Cardiac muscle cell (in vitro differentiated cells and primary cell): ENCODE measurements around the gene SKI. TPM values are rescaled to one million over a fixed set of nuclear protein-coding genes. Genes with fewer than 3 reads are reported as not detected.
A peak's percentile ranks its signal among the peaks of the same experiment; 100 is the strongest.

Source experiments
- DNase-seq, 2 donors: peaks; one replicate each; pipeline versions ENCODE4 v3.0.0 to v3.0.0-alpha.2; 2010 to 2017; ENCODE audit warnings: low read depth in 1 of 2, low spot score in 1 of 2
- H3K27ac ChIP-seq: fragments of 200-600 bp; sonication (generic); 2 replicates; pipeline ENCODE4 v1.5.1; 2016
- H3K27me3 ChIP-seq: fragments of 200-600 bp; sonication (generic); 2 replicates; pipeline ENCODE4 v1.6.0; 2016; ENCODE audit warnings: control low read depth
- H3K36me3 ChIP-seq: fragments of 200-600 bp; sonication (generic); 2 replicates; pipeline ENCODE4 v1.5.1; 2016; ENCODE audit warnings: control low read depth
- H3K4me1 ChIP-seq: fragments of 200-600 bp; sonication (generic); 2 replicates; pipeline ENCODE4 v1.8.1; 2017; ENCODE audit warnings: low read depth, mild to moderate bottlenecking, mixed run types
- H3K4me3 ChIP-seq: fragments of 200-600 bp; sonication (generic); 2 replicates; pipeline ENCODE4 v1.5.1; 2016; ENCODE audit warnings: mild to moderate bottlenecking
- H3K9me3 ChIP-seq: fragments of 200-600 bp; sonication (generic); 2 replicates; pipeline ENCODE4 v1.5.1; 2017; ENCODE audit warnings: low read depth, mild to moderate bottlenecking, control low read depth
- CTCF ChIP-seq: IDR thresholded peaks from 2 replicates; pipeline ENCODE4 v1.5.1; 2012; ENCODE audit warnings: low read depth, mild to moderate bottlenecking, low read length
- polyA plus RNA-seq: library from polyadenylated mRNA; unstranded; fragments of >200 nt; fragmentation: Nextera tagmentation; extraction: Ambion mirVana; gene quantifications from 2 replicates; pipeline ENCODE4 v1.2.1, GENCODE V29; 2016
- total RNA-seq: library from RNA; depleted of rRNA; stranded (reverse); fragments of >200 nt; gene quantifications from 2 replicates; pipeline ENCODE4 v1.2.3, GENCODE V29; 2016

Gene SKI
- total and polyA plus RNA-seq, 2 experiments from 2014 or later = 2.7 to 31.9 TPM

- H3K4me3 ChIP-seq = no peak overlapping the region
- DNase-seq = no peak
- TF ChIP-seq CTCF = no peak
- no peaks in the 10 kb centered on the region for H3K9me3 ChIP-seq
- no peaks in the 10 kb centered on the region for H3K27me3 ChIP-seq
- no peaks in the 10 kb centered on the region for H3K36me3 ChIP-seq
- H3K4me1 ChIP-seq = peaks cover 41% of the 10 kb centered on the region
- no peak overlapping the region for H3K27ac ChIP-seq
Observed at GRCh38 chr1:2268285-2269056, 40.4 kb downstream of the SKI start.

GRCh38 chr1:2269193-2269921, 41.2 kb downstream of the SKI start:
- H3K4me1 ChIP-seq = peaks cover 43% of the 10 kb centered on the region
- H3K36me3 ChIP-seq = no peaks in the 10 kb centered on the region
- peak overlapping the region; percentile 67 for H3K27ac ChIP-seq
- no peak for TF ChIP-seq CTCF
- no peak overlapping the region for H3K4me3 ChIP-seq
- H3K27me3 ChIP-seq = no peaks in the 10 kb centered on the region
- DNase-seq = no peak
- no peaks in the 10 kb centered on the region for H3K9me3 ChIP-seq

- Histone ChIP-seq H3K27ac (peak overlapping the region; percentile 76), H3K27me3 (no peaks in the 10 kb centered on the region), H3K9me3 (no peaks in the 10 kb centered on the region), H3K4me1 (peaks cover 47% of the 10 kb centered on the region), H3K4me3 (no peak overlapping the region), H3K36me3 (no peaks in the 10 kb centered on the region)
- no peak for DNase-seq
- TF ChIP-seq CTCF = no peak
Observed at GRCh38 chr1:2269922-2270259, 41.8 kb downstream of the SKI start.

GRCh38 chr1:2270260-2271100, 42.4 kb downstream of the SKI start:
- H3K36me3 ChIP-seq = no peaks in the 10 kb centered on the region
- TF ChIP-seq CTCF = no peak
- DNase-seq = peak; percentile 33 to 59
- H3K27me3 ChIP-seq = no peaks in the 10 kb centered on the region
- no peaks in the 10 kb centered on the region for H3K9me3 ChIP-seq
- peak overlapping the region; percentile 76 for H3K27ac ChIP-seq
- H3K4me1 ChIP-seq = peaks cover 53% of the 10 kb centered on the region
- H3K4me3 ChIP-seq = no peak overlapping the region

- no peak for DNase-seq
- H3K27me3 ChIP-seq = no peaks in the 10 kb centered on the region
- H3K4me3 ChIP-seq = no peak overlapping the region
- H3K4me1 ChIP-seq = peaks cover 54% of the 10 kb centered on the region
- H3K9me3 ChIP-seq = no peaks in the 10 kb centered on the region
- TF ChIP-seq CTCF = no peak
- H3K27ac ChIP-seq = peak overlapping the region; percentile 76
- no peaks in the 10 kb centered on the region for H3K36me3 ChIP-seq
Observed at GRCh38 chr1:2271211-2271721, 43.1 kb downstream of the SKI start.
